A549 (cell line): ENCODE results near the gene SLC39A11. TPM values are rescaled to one million over a fixed set of nuclear protein-coding genes. Genes with fewer than 3 reads are reported as not detected.
A peak's percentile ranks its signal among the peaks of the same experiment; 100 is the strongest.

ENCODE experiments used
- ATAC-seq, 2 experiments: fragments of 200-7000 bp in 1 of 2; fragments of >200 bp in 1 of 2; cut with Nextera tagmentation in 1 of 2; cut with Tn5 transposase in 1 of 2; 3 replicates each; pipeline versions ENCODE4 v1.8.0 to v1.9.1; 2018 to 2020; ENCODE audit warnings: mild to moderate bottlenecking in 1 of 2, moderate library complexity in 1 of 2
- CTCF ChIA-PET: fragments of 300-600 bp; sonication (Branson Sonifier 250); formaldehyde crosslinking; extraction: SDS; loops from one replicate; lab custom pipeline; 2021; ENCODE audit warnings: antibody characterized with exemption, inconsistent platforms; lab: Yijun Ruan, JAX
- POLR2A ChIA-PET: fragments of 350-600 bp; formaldehyde crosslinking; extraction: SDS; loops from one replicate; lab custom pipeline; 2021; ENCODE audit warnings: antibody characterized with exemption, inconsistent platforms; lab: Yijun Ruan, JAX
- DNase-seq, 2 experiments: peaks; one replicate each; pipeline versions ENCODE4 v3.0.0 to v3.0.0-alpha.2; 2011 to 2016; ENCODE audit warnings: low read depth in 1 of 2, low spot score in 1 of 2
- FAIRE-seq: peaks from 2 replicates; lab custom pipeline; 2011; peaks lifted over from hg19 to GRCh38; lab: Jason Lieb, UNC
- H3K27ac ChIP-seq, 2 experiments: fragments of >200 bp; sonication (Bioruptor Twin); formaldehyde crosslinking; 3 replicates each; pipeline ENCODE4 v1.5.1; 2016 to 2017
- H3K4me1 ChIP-seq: fragments of >200 bp; sonication (Bioruptor Twin); formaldehyde crosslinking; 3 replicates; pipeline ENCODE4 v1.6.1; 2016
- H3K4me2 ChIP-seq: fragments of >200 bp; sonication (Bioruptor Twin); formaldehyde crosslinking; 3 replicates; pipeline ENCODE4 v1.6.1; 2016
- H3K4me3 ChIP-seq: fragments of >200 bp; sonication (Bioruptor Twin); formaldehyde crosslinking; 3 replicates; pipeline ENCODE4 v1.5.1; 2016
- H3K9me3 ChIP-seq: fragments of >200 bp; sonication (Bioruptor Twin); formaldehyde crosslinking; 3 replicates; pipeline ENCODE4 v1.6.1; 2016
- BHLHE40 ChIP-seq: IDR thresholded peaks from 2 replicates; pipeline ENCODE4 v1.6.1; 2012; ENCODE audit warnings: low read depth, low read length, inconsistent platforms
- CHD2 ChIP-seq: fragments of 150-350 bp; IDR thresholded peaks from 2 replicates; pipeline ENCODE4 v1.6.1; 2014; ENCODE audit warnings: low read length; ENCODE audit not compliant: partially characterized antibody
- CHD4 ChIP-seq: fragments of 200-600 bp; sonication (generic); IDR thresholded peaks from 2 replicates; pipeline ENCODE4 v1.6.1; 2016; ENCODE audit warnings: antibody characterized with exemption, mild to moderate bottlenecking, borderline replicate concordance
- ELK1 ChIP-seq: fragments of 150-350 bp; IDR thresholded peaks from 2 replicates; pipeline ENCODE4 v1.6.1; 2014; ENCODE audit warnings: low read depth, mild to moderate bottlenecking, low read length
- FOSL2 ChIP-seq, 2 experiments: fragments of 450-650 bp in 1 of 2; fragments of >200 bp in 1 of 2; sonication (Bioruptor Twin) in 1 of 2; formaldehyde crosslinking; IDR thresholded peaks; 2 replicates each; pipeline versions ENCODE4 v1.5.0 to v1.6.1; 2016 to 2020; ENCODE audit warnings: mild to moderate bottlenecking in 1 of 2, moderate library complexity in 1 of 2
- FOXS1 ChIP-seq: fragments of 250-450 bp; sonication (Bioruptor Pico); IDR thresholded peaks from 2 replicates; pipeline ENCODE4 v1.5.0; 2020; ENCODE audit warnings: mild to moderate bottlenecking, moderate library complexity
- HDAC2 ChIP-seq: fragments of 200-600 bp; sonication (generic); IDR thresholded peaks from 2 replicates; pipeline ENCODE4 v1.6.1; 2016
- JUN ChIP-seq, 2 experiments: fragments of >200 bp; sonication (Bioruptor Twin); formaldehyde crosslinking; IDR thresholded peaks; 2 replicates in 1 of 2; 3 replicates in 1 of 2; pipeline ENCODE4 v1.6.1; 2016 to 2017
- JUNB ChIP-seq: fragments of >200 bp; sonication (Bioruptor Twin); formaldehyde crosslinking; IDR thresholded peaks from 2 replicates; pipeline ENCODE4 v1.6.1; 2016
- KDM1A ChIP-seq: fragments of 200-600 bp; sonication (generic); IDR thresholded peaks from 2 replicates; pipeline ENCODE4 v1.6.1; 2016; ENCODE audit warnings: low read depth, mild to moderate bottlenecking
- KDM5A ChIP-seq: fragments of 200-600 bp; sonication (generic); IDR thresholded peaks from 2 replicates; pipeline ENCODE4 v1.6.1; 2016; ENCODE audit warnings: antibody characterized with exemption, mild to moderate bottlenecking
- NPAS2 ChIP-seq: fragments of 250-450 bp; sonication (Bioruptor Pico); IDR thresholded peaks from 2 replicates; pipeline ENCODE4 v1.8.0; 2022; ENCODE audit warnings: mild to moderate bottlenecking, moderate library complexity, borderline replicate concordance
- NR3C1 ChIP-seq: fragments of >200 bp; sonication (Bioruptor Twin); formaldehyde crosslinking; IDR thresholded peaks from 3 replicates; pipeline ENCODE4 v1.6.1; 2017
- RFX5 ChIP-seq: fragments of 450-650 bp; IDR thresholded peaks from 2 replicates; pipeline ENCODE4 v1.7.1; 2014; ENCODE audit warnings: antibody characterized with exemption, mild to moderate bottlenecking, moderate library complexity
- SMC3 ChIP-seq: fragments of >200 bp; sonication (Bioruptor Twin); formaldehyde crosslinking; IDR thresholded peaks from 3 replicates; pipeline ENCODE4 v1.6.1; 2018; ENCODE audit warnings: inconsistent platforms
- SREBF2 ChIP-seq: fragments of 450-650 bp; IDR thresholded peaks from 2 replicates; pipeline ENCODE4 v1.6.1; 2014; ENCODE audit warnings: mild to moderate bottlenecking, moderate library complexity
- USF2 ChIP-seq: fragments of 450-650 bp; IDR thresholded peaks from 2 replicates; pipeline ENCODE4 v1.6.1; 2014; ENCODE audit warnings: antibody characterized with exemption
- ZC3H11A ChIP-seq: fragments of 450-650 bp; IDR thresholded peaks from 2 replicates; pipeline ENCODE4 v1.6.1; 2014; ENCODE audit warnings: antibody characterized with exemption, mild to moderate bottlenecking
- ZSCAN20 ChIP-seq: fragments of 250-450 bp; sonication (Bioruptor Pico); IDR thresholded peaks from 2 replicates; pipeline ENCODE4 v1.8.0; 2022; ENCODE audit warnings: mild to moderate bottlenecking, moderate library complexity
- WGBS: methylation state at CpG from one replicate; pipeline ENCODE4 v1.1.6; 2017; ENCODE audit errors: missing lambda C conversion rate; 5-methylcytosine and 5-hydroxymethylcytosine counted together
- polyA plus RNA-seq, 4 experiments: library from polyadenylated mRNA; depleted of rRNA in 3 of 4; stranded (reverse); fragments of >200 nt; fragmentation: RNase III in 1 of 4; extraction: RNeasy Plus Mini Kit Qiagen cat#74134 plus additional on column Dnase treatment in 1 of 4; gene quantifications; 2 replicates in 3 of 4; 3 replicates in 1 of 4; pipeline ENCODE4 v1.2.3, GENCODE V29; 2011 to 2017
- TF ChIP-seq, protein P1 (sequence below): fragments of 200-600 bp; sonication (generic); IDR thresholded peaks from 2 replicates; pipeline ENCODE4 v1.6.1; 2016; ENCODE audit warnings: antibody characterized with exemption, mild to moderate bottlenecking, moderate library complexity
- TF ChIP-seq, protein P2 (sequence below): fragments of >200 bp; sonication (Bioruptor Twin); formaldehyde crosslinking; IDR thresholded peaks from 2 replicates; pipeline ENCODE4 v1.6.1; 2016
- TF ChIP-seq, protein P3 (sequence below): fragments of >200 bp; sonication (Bioruptor Twin); formaldehyde crosslinking; IDR thresholded peaks from 3 replicates; pipeline ENCODE4 v1.5.1; 2016

Gene SLC39A11
- polyA plus RNA-seq, 2 of the 4 experiments (the other 2 are of a cell fraction): 18.4 to 25.2 TPM

- FAIRE-seq: no peak
- Histone ChIP-seq H3K9me3 (no peaks in the 10 kb centered on the region), H3K4me3 (no peak overlapping the region), H3K4me1 (peaks cover 40% of the 10 kb centered on the region), H3K4me2 (no peak overlapping the region), H3K27ac (peak overlapping the region; percentile 9 to 85; a peak in 4 of 6 replicates)
- CTCF ChIA-PET: interaction anchor here (0.5 to 22.2 kb wide), 13 partner anchors 6 to 535 kb away, joined by 3 to 578 read pairs (median 4); partner anchors contain the start of gene COG1
- ATAC-seq: no peak
- WGBS: 96% methylated on average over 1 of the region's 1 CpG
- TF ChIP-seq JUNB (no peak), RFX5 (no peak), NR3C1 (no peak)
- TF ChIP-seq, protein P1, sequence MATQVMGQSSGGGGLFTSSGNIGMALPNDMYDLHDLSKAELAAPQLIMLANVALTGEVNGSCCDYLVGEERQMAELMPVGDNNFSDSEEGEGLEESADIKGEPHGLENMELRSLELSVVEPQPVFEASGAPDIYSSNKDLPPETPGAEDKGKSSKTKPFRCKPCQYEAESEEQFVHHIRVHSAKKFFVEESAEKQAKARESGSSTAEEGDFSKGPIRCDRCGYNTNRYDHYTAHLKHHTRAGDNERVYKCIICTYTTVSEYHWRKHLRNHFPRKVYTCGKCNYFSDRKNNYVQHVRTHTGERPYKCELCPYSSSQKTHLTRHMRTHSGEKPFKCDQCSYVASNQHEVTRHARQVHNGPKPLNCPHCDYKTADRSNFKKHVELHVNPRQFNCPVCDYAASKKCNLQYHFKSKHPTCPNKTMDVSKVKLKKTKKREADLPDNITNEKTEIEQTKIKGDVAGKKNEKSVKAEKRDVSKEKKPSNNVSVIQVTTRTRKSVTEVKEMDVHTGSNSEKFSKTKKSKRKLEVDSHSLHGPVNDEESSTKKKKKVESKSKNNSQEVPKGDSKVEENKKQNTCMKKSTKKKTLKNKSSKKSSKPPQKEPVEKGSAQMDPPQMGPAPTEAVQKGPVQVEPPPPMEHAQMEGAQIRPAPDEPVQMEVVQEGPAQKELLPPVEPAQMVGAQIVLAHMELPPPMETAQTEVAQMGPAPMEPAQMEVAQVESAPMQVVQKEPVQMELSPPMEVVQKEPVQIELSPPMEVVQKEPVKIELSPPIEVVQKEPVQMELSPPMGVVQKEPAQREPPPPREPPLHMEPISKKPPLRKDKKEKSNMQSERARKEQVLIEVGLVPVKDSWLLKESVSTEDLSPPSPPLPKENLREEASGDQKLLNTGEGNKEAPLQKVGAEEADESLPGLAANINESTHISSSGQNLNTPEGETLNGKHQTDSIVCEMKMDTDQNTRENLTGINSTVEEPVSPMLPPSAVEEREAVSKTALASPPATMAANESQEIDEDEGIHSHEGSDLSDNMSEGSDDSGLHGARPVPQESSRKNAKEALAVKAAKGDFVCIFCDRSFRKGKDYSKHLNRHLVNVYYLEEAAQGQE: peak; percentile 37; the same call in 1 of the 2 replicates
- DNase-seq: no peak
- POLR2A ChIA-PET: interaction anchor here (1.0 kb wide), 1 partner anchor 127 kb away, joined by 3 read pairs; no protein-coding TSS in a partner anchor
These were observed 372.0 kb downstream of the SLC39A11 start for GRCh38 chr17:72720494-72720825.

DNA sequence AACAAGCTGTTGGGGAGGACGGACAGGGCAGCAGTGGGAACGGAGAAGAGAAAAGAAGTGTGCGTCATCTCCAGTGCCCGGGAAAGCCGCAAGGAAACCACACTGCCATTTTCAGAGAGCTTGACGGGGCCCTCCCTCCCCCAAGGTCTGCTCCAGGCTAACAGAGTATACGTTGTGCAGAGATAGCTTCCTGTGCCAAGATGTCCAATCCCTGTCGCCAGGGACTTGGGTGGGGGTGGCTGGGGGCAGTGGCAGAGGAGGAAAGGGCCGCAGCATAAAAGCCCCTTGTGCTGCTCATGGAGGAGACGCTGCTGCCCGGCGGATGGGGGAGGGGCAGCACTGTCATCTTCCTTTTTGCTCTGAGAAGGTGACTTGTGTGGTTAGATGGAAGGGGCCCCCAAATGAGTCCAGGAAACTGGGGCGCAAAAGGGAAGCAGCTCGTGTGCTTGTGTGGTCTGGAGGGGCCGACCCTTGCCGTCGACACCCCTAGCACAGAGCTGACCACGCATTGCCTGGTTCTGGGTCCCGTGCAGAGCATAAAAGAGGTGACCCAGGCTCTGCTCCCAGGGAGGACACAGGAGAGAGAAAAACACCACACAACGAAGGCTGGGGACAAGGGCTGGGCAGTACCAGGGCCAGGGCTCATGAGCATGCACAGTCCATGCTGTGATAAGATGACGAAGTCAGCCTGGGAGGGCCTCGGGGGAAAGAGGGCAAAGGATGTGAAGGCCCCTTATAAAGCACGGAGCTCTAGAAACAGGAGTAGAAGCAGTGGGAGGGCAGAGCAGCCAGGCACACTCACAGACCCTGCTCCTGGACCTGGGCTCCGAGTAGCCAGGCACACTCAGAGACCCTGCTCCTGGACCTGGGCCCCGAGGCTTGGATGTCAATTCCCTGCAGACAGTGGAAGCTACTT lies 372.7 kb downstream of the SLC39A11 start:
- ATAC-seq: no peak
- peaks cover 40% of the 10 kb centered on the region for H3K4me1 ChIP-seq
- DNase-seq: no peak
- FAIRE-seq: no peak
- no peaks in the 10 kb centered on the region for H3K9me3 ChIP-seq
- H3K4me3 ChIP-seq: no peak overlapping the region
- H3K4me2 ChIP-seq: no peak overlapping the region
- ChIA-PET POLR2A (interaction anchor here (1.0 to 4.0 kb wide), 3 partner anchors 127 to 159 kb away, joined by 3 to 28 read pairs (median 3); no protein-coding TSS in a partner anchor), CTCF (interaction anchor here (0.5 to 22.2 kb wide), 16 partner anchors 6 to 535 kb away, joined by 3 to 578 read pairs (median 3); partner anchors contain the start of gene COG1)
- peak overlapping the region; percentile 84 to 85; a peak in 5 of 6 replicates for H3K27ac ChIP-seq
- TF ChIP-seq USF2: no peak
- no peak for TF ChIP-seq KDM5A
- 91% methylated on average over 24 of the region's 25 CpGs for WGBS

- FAIRE-seq: no peak
- peak overlapping the region; percentile 84 to 85; a peak in 5 of 6 replicates for H3K27ac ChIP-seq
- no peaks in the 10 kb centered on the region for H3K9me3 ChIP-seq
- 96% methylated on average over 8 of the region's 8 CpGs for WGBS
- TF ChIP-seq JUN (IDR thresholded peaks at IDR 0.05) (no peak), HDAC2 (no peak), KDM1A (no peak), FOSL2 (IDR thresholded peaks at IDR 0.05) (no peak), FOSL2 (CRISPR knock-in tag; IDR thresholded peaks at IDR 0.05) (no peak), FOXS1 (no peak), CHD2 (no peak), NR3C1 (no peak), SREBF2 (no peak), JUNB (no peak), BHLHE40 (no peak), ZC3H11A (no peak), ELK1 (no peak), SMC3 (no peak), CHD4 (no peak), NPAS2 (CRISPR knock-in tag) (no peak), ZSCAN20 (CRISPR knock-in tag) (no peak), USF2 (no peak)
- TF ChIP-seq, protein P2, sequence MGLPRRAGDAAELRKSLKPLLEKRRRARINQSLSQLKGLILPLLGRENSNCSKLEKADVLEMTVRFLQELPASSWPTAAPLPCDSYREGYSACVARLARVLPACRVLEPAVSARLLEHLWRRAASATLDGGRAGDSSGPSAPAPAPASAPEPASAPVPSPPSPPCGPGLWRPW: no peak
- TF ChIP-seq, protein P3, sequence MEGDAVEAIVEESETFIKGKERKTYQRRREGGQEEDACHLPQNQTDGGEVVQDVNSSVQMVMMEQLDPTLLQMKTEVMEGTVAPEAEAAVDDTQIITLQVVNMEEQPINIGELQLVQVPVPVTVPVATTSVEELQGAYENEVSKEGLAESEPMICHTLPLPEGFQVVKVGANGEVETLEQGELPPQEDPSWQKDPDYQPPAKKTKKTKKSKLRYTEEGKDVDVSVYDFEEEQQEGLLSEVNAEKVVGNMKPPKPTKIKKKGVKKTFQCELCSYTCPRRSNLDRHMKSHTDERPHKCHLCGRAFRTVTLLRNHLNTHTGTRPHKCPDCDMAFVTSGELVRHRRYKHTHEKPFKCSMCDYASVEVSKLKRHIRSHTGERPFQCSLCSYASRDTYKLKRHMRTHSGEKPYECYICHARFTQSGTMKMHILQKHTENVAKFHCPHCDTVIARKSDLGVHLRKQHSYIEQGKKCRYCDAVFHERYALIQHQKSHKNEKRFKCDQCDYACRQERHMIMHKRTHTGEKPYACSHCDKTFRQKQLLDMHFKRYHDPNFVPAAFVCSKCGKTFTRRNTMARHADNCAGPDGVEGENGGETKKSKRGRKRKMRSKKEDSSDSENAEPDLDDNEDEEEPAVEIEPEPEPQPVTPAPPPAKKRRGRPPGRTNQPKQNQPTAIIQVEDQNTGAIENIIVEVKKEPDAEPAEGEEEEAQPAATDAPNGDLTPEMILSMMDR: no peak
- ATAC-seq: no peak
- peaks cover 40% of the 10 kb centered on the region for H3K4me1 ChIP-seq
- POLR2A ChIA-PET: interaction anchor here (1.1 to 4.0 kb wide), 2 partner anchors 126 to 159 kb away, joined by 3 to 28 read pairs; no protein-coding TSS in a partner anchor
- DNase-seq: no peak
- no peak overlapping the region for H3K4me3 ChIP-seq
- H3K4me2 ChIP-seq: no peak overlapping the region
- CTCF ChIA-PET: interaction anchor here (0.8 to 22.2 kb wide), 11 partner anchors 7 to 535 kb away, joined by 3 to 578 read pairs (median 3); partner anchors contain the start of gene COG1
These were observed 373.3 kb downstream of the SLC39A11 start for GRCh38 chr17:72719206-72719577.
